ENCODE measurements around the gene WNT9B. TPM values are rescaled to one million over a fixed set of nuclear protein-coding genes. Genes with fewer than 3 reads are reported as not detected.

The WNT9B gene
- total RNA-seq, 1 experiment from 2014 or later, result not detected

DNA sequence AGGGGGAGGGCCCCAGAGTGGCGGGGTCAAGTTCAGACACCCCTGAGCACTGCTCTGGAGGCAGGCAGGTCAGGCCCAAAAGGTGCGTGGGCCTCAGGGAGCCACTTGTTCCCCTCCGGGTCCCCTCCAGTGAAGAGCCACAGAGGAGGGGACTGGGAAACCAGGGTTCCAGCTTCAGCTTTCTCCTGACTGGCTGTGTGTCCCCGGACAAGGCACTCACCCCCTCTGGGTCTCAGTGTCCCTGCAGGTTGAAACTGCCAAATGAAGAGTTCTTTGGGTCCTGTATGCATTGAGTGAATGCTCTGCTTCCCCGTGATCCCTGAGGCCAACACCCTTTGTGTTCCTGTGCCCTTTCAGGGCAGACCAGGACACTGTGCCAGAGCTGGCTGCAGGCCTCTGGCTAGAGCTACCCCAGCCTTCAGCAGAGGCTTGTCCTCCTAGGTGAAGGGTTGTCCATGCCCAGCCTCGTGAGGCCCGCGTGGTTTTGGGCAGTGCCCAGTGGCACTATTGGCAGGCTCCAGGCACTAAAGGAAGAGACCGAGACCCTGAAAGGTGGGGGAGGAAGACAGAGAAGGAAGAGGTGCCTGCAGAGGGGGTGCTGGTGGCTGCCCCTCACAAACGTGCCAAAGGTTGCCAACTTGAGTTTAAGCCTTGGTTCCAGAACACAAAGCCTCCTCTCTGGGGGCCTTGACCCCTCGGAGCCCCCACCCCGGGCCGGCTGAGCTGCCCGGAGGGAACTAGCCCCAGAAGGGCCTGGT, 19.6 kb upstream of the WNT9B start:
- no peaks in the 10 kb centered on the region for H3K4me1 ChIP-seq (ENCODE audit: control insufficient read depth, insufficient read depth, low read length)
- CTCF ChIA-PET, result no interaction called here
- no TSS peak for BruUV-seq (replicated peaks)
- no peak overlapping the region for H3K4me3 ChIP-seq (ENCODE audit: low read depth in 2 of 2, low read length in 2 of 2)
- DNase-seq (ENCODE audit: low read depth, low spot score) (no peak), ATAC-seq (no peak)
- in situ Hi-C loops (cut with HindIII; ENCODE audit: low pct_unique_long_range_greater_than_20kb, low sequenced_read_pairs), result no loop called here
- intact Hi-C loops (cut with micrococcal nuclease; ENCODE audit: unreplicated experiment), result no loop called here
- H3K27ac ChIP-seq (ENCODE audit: low read length), result no peak overlapping the region
- H3K36me3 ChIP-seq (ENCODE audit: control insufficient read depth, insufficient read depth, low read length), result no peaks in the 10 kb centered on the region
- POLR2A ChIA-PET, result no interaction called here
- TF ChIP-seq, protein P1, sequence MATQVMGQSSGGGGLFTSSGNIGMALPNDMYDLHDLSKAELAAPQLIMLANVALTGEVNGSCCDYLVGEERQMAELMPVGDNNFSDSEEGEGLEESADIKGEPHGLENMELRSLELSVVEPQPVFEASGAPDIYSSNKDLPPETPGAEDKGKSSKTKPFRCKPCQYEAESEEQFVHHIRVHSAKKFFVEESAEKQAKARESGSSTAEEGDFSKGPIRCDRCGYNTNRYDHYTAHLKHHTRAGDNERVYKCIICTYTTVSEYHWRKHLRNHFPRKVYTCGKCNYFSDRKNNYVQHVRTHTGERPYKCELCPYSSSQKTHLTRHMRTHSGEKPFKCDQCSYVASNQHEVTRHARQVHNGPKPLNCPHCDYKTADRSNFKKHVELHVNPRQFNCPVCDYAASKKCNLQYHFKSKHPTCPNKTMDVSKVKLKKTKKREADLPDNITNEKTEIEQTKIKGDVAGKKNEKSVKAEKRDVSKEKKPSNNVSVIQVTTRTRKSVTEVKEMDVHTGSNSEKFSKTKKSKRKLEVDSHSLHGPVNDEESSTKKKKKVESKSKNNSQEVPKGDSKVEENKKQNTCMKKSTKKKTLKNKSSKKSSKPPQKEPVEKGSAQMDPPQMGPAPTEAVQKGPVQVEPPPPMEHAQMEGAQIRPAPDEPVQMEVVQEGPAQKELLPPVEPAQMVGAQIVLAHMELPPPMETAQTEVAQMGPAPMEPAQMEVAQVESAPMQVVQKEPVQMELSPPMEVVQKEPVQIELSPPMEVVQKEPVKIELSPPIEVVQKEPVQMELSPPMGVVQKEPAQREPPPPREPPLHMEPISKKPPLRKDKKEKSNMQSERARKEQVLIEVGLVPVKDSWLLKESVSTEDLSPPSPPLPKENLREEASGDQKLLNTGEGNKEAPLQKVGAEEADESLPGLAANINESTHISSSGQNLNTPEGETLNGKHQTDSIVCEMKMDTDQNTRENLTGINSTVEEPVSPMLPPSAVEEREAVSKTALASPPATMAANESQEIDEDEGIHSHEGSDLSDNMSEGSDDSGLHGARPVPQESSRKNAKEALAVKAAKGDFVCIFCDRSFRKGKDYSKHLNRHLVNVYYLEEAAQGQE (IDR thresholded peaks at IDR 0.05; ENCODE audit: insufficient read depth in 1 of 2, low read depth in 2 of 2, low read length in 1 of 2), result no peak
- no peak for TF ChIP-seq TCF7L2 (IDR thresholded peaks at IDR 0.05; ENCODE audit: low read depth, low read length)
- TF ChIP-seq POLR2AphosphoS5 (IDR thresholded peaks at IDR 0.05; ENCODE audit: low read depth, low read length), result no peak
- TF ChIP-seq, protein P2, sequence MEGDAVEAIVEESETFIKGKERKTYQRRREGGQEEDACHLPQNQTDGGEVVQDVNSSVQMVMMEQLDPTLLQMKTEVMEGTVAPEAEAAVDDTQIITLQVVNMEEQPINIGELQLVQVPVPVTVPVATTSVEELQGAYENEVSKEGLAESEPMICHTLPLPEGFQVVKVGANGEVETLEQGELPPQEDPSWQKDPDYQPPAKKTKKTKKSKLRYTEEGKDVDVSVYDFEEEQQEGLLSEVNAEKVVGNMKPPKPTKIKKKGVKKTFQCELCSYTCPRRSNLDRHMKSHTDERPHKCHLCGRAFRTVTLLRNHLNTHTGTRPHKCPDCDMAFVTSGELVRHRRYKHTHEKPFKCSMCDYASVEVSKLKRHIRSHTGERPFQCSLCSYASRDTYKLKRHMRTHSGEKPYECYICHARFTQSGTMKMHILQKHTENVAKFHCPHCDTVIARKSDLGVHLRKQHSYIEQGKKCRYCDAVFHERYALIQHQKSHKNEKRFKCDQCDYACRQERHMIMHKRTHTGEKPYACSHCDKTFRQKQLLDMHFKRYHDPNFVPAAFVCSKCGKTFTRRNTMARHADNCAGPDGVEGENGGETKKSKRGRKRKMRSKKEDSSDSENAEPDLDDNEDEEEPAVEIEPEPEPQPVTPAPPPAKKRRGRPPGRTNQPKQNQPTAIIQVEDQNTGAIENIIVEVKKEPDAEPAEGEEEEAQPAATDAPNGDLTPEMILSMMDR (IDR thresholded peaks at IDR 0.05), result no peak
- TF ChIP-seq SIN3A (IDR thresholded peaks at IDR 0.05; ENCODE audit: borderline replicate concordance, insufficient read depth, low read depth, low read length), result no peak
- H3K9me3 ChIP-seq (ENCODE audit: control insufficient read depth, insufficient read depth, low read depth, low read length), result no peaks in the 10 kb centered on the region
- no peaks in the 10 kb centered on the region for H3K27me3 ChIP-seq (ENCODE audit: control insufficient read depth, insufficient read depth, low read length)

DNA sequence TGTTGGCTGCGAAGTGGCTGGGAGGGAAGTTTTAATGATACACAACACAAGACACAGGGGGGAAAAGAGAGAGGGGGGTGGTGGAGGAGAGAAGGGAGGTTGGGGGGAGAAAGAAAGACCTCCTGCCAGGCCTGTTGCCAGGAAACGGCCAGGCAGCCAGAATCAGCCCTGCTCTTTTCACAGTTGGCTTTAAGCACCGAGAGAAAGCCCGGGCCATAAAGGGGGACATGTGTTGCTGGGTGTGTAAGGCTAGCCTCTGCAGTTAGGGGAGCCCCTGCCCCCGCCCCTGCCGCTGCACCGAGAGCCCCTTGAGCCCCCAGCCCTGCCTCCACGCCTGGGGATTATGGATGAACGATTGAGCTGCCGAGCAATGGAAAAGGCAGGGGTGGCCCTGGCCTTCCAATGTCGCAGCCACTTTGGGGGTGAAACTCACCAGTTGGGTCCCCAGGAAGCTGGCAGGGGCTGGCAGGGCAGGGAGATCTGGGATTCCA, 19.0 kb upstream of the WNT9B start:
- ATAC-seq (no peak), DNase-seq (ENCODE audit: low read depth, low spot score) (no peak)
- H3K27ac ChIP-seq (ENCODE audit: low read length), result no peak overlapping the region
- TF ChIP-seq SIN3A (IDR thresholded peaks at IDR 0.05; ENCODE audit: borderline replicate concordance, insufficient read depth, low read depth, low read length) (no peak), POLR2AphosphoS5 (IDR thresholded peaks at IDR 0.05; ENCODE audit: low read depth, low read length) (no peak), TCF7L2 (IDR thresholded peaks at IDR 0.05; ENCODE audit: low read depth, low read length) (no peak)
- TF ChIP-seq, protein P1 (IDR thresholded peaks at IDR 0.05; ENCODE audit: insufficient read depth in 1 of 2, low read depth in 2 of 2, low read length in 1 of 2), result no peak
- TF ChIP-seq, protein P2 (IDR thresholded peaks at IDR 0.05), result no peak
- no TSS peak for BruUV-seq (replicated peaks)
- CTCF ChIA-PET, result interaction anchor here (0.5 kb wide), 1 partner anchor 639 kb away, joined by 3 read pairs; the partner anchor contains the start of gene KANSL1
- intact Hi-C loops (cut with micrococcal nuclease; ENCODE audit: unreplicated experiment), result no loop called here
- in situ Hi-C loops (cut with HindIII; ENCODE audit: low pct_unique_long_range_greater_than_20kb, low sequenced_read_pairs), result no loop called here
- no peak overlapping the region for H3K4me3 ChIP-seq (ENCODE audit: low read depth in 2 of 2, low read length in 2 of 2)
- H3K9me3 ChIP-seq (ENCODE audit: control insufficient read depth, insufficient read depth, low read depth, low read length), result no peaks in the 10 kb centered on the region
- POLR2A ChIA-PET, result no interaction called here
- no peaks in the 10 kb centered on the region for H3K36me3 ChIP-seq (ENCODE audit: control insufficient read depth, insufficient read depth, low read length)
- no peaks in the 10 kb centered on the region for H3K4me1 ChIP-seq (ENCODE audit: control insufficient read depth, insufficient read depth, low read length)
- H3K27me3 ChIP-seq (ENCODE audit: control insufficient read depth, insufficient read depth, low read length), result no peaks in the 10 kb centered on the region

All from Panc1 (cell line).